HL-60 (cell line): Measurements from ENCODE around the gene MED29.

Source experiments
- CTCF ChIP-seq: IDR thresholded peaks from one replicate; pipeline ENCODE4 v1.5.1; 2011; ENCODE audit warnings: low read length, control low read depth, inconsistent platforms; ENCODE audit not compliant: insufficient read depth
- GABPA ChIP-seq: IDR thresholded peaks from 2 replicates; pipeline ENCODE4 v1.6.1; 2012; ENCODE audit warnings: low read depth
- POLR2AphosphoS5 ChIP-seq: IDR thresholded peaks from 2 replicates; pipeline ENCODE4 v1.6.1; 2012; ENCODE audit warnings: low read depth
- REST ChIP-seq: IDR thresholded peaks from 2 replicates; pipeline ENCODE4 v1.6.1; 2012; ENCODE audit warnings: low read depth; ENCODE audit not compliant: insufficient replicate concordance

GRCh38 chr19:39355253-39355652, 35.9 kb upstream of the MED29 start:
- TF ChIP-seq CTCF (no peak), POLR2AphosphoS5 (no peak), REST (no peak), GABPA (no peak)
